HG02870 (cell line): ENCODE results near the gene RNF135.
"Not testable (repeated sequence)": the region's sequence is repeated elsewhere in the genome, so short reads cannot be mapped to it uniquely, and the experiment has no call there.

Experiments used
- ATAC-seq: cut with Tn5 transposase; IDR thresholded peaks from one replicate; pipeline ENCODE4 v1.9.1; 2021; ENCODE audit warnings: mild to moderate bottlenecking, moderate library complexity; ENCODE audit not compliant: unreplicated experiment

The RNF135 gene

GRCh38 chr17:30997842-30998241 is 27.0 kb downstream of the RNF135 start:
- no peak for ATAC-seq

- ATAC-seq: no peak
Measured at GRCh38 chr17:31002047-31002446, 31.2 kb downstream of the RNF135 start.

GRCh38 chr17:31003225-31003866 is 32.5 kb downstream of the RNF135 start:
- no peak for ATAC-seq

GRCh38 chr17:31004160-31004559 is 33.3 kb downstream of the RNF135 start:
- ATAC-seq: no peak

- no peak for ATAC-seq
Measured at GRCh38 chr17:31007695-31008373, 37.0 kb downstream of the RNF135 start.

GRCh38 chr17:31008374-31009041 is 37.7 kb downstream of the RNF135 start:
- no peak for ATAC-seq

GRCh38 chr17:31009042-31009702 is 38.3 kb downstream of the RNF135 start:
- ATAC-seq: not testable (repeated sequence)

GRCh38 chr17:31010014-31010413 is 39.2 kb downstream of the RNF135 start:
- ATAC-seq: not testable (repeated sequence)

GRCh38 chr17:31013844-31014243 is 43.0 kb downstream of the RNF135 start:
- ATAC-seq: no peak

- ATAC-seq: no peak
Measured at GRCh38 chr17:31015639-31016038, 44.8 kb downstream of the RNF135 start.

- ATAC-seq: no peak
Measured at GRCh38 chr17:31019004-31019403, 48.2 kb downstream of the RNF135 start.

- not testable (repeated sequence) for ATAC-seq
Measured at GRCh38 chr17:31023171-31023570, 52.3 kb downstream of the RNF135 start.

- ATAC-seq: no peak
Measured at GRCh38 chr17:31031841-31032240, 61.0 kb downstream of the RNF135 start.

- ATAC-seq: not testable (repeated sequence)
Measured at GRCh38 chr17:31035611-31036010, 64.8 kb downstream of the RNF135 start.

- not testable (repeated sequence) for ATAC-seq
Measured at GRCh38 chr17:31040837-31041236, 70.0 kb downstream of the RNF135 start.

GRCh38 chr17:31042378-31042777 is 71.5 kb downstream of the RNF135 start:
- ATAC-seq: not testable (repeated sequence)

GRCh38 chr17:31046856-31047425 is 76.1 kb downstream of the RNF135 start:
- not testable (repeated sequence) for ATAC-seq

GRCh38 chr17:31048142-31048541 is 77.3 kb downstream of the RNF135 start:
- no peak for ATAC-seq

GRCh38 chr17:31048780-31049179 is 77.9 kb downstream of the RNF135 start:
- ATAC-seq: no peak
